ENCODE data around the gene SYT3. TPM values are rescaled to one million over a fixed set of nuclear protein-coding genes. Genes with fewer than 3 reads are reported as not detected.

Gene SYT3
- total and polyA plus RNA-seq, 2 experiments from 2014 or later = 1.9 to 4.3 TPM

DNA sequence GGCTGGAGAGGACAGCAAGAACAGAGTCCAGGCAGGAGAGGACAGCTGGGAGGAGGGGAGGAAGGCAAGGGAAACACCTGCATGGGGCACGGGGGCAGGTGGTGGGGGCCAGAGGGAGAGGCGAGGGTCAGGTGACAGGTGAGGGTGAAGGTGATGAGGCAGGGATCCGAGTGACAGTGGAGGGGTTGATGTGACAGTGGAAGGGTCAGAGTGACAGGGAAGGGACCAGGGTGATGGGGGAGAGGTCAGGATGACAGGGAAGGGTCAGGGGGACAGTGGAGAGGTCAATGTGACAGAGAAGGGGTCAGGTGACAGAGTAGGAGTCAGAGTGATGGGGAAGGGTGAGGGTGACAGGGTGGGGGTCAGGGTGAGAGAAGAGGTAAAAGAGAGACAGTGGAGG is 38.6 kb upstream of the SYT3 start:
- no peak for DNase-seq (ENCODE audit: low read depth in 1 of 2, low spot score in 1 of 2)
- Histone ChIP-seq H3K9me3 (ENCODE audit: low read depth) (no peaks in the 10 kb centered on the region), H3K36me3 (no peaks in the 10 kb centered on the region), H3K4me1 (ENCODE audit: low read depth) (no peaks in the 10 kb centered on the region), H3K27ac (no peak overlapping the region), H3K4me3 (no peak overlapping the region), H3K27me3 (peaks cover 37% of the 10 kb centered on the region)
- TF ChIP-seq, protein P1, sequence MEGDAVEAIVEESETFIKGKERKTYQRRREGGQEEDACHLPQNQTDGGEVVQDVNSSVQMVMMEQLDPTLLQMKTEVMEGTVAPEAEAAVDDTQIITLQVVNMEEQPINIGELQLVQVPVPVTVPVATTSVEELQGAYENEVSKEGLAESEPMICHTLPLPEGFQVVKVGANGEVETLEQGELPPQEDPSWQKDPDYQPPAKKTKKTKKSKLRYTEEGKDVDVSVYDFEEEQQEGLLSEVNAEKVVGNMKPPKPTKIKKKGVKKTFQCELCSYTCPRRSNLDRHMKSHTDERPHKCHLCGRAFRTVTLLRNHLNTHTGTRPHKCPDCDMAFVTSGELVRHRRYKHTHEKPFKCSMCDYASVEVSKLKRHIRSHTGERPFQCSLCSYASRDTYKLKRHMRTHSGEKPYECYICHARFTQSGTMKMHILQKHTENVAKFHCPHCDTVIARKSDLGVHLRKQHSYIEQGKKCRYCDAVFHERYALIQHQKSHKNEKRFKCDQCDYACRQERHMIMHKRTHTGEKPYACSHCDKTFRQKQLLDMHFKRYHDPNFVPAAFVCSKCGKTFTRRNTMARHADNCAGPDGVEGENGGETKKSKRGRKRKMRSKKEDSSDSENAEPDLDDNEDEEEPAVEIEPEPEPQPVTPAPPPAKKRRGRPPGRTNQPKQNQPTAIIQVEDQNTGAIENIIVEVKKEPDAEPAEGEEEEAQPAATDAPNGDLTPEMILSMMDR (IDR thresholded peaks at IDR 0.05; ENCODE audit: low read depth, low read length) = no peak

DNA sequence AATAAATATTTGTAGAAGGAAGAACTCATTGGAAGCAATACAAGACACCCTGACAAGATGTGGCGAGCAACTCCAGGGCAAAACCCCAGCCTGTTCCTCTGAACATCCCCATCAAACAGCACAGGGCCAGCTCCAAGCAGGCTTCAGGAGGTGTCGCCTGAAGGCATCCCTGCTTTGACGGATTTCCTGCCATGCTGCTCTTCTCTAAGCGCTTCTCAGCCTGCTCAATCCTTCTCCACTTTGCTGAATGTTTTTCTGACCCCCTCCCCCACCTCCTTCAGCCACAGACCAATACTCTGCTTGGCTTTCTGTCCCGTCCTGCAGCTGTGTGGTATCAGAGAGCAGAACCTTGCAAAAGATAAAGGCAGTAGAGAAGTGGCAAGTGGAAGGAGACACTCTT is 38.0 kb upstream of the SYT3 start:
- TF ChIP-seq, protein P1 (IDR thresholded peaks at IDR 0.05; ENCODE audit: low read depth, low read length) = no peak
- no peak overlapping the region for H3K27ac ChIP-seq

DNA sequence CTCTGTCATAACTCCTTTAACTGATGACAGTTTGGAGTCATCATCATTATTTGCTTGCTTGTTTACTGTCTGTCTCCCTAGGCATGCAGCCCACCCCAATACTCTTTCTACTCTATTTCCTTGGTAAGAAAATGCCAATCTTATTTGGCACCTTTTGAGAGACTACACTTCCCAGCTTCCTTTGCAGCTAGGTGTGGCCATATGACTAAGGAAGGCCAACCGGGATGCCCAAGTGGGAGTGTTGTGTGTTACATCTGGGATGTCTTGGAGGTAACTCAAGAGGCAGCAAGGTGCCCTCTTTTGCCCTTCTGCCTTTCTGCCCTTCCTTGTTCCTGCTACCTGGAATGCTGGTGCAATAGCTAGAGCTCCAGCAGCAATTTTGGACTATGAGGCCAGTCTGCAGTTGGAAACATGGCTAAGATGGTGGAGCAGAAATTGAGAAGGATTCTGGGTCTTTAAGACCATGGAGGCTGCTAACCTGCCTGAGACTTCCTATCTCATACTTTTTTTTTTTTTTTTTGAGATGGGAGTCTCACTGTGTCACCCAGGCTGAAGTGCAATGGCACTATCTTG is 37.0 kb upstream of the SYT3 start:
- H3K27ac ChIP-seq = no peak overlapping the region
- H3K27me3 ChIP-seq = peaks cover 40% of the 10 kb centered on the region
- H3K36me3 ChIP-seq = no peaks in the 10 kb centered on the region
- H3K9me3 ChIP-seq (ENCODE audit: low read depth) = no peaks in the 10 kb centered on the region
- DNase-seq (ENCODE audit: low read depth in 1 of 2, low spot score in 1 of 2) = no peak
- H3K4me3 ChIP-seq = no peak overlapping the region
- H3K4me1 ChIP-seq (ENCODE audit: low read depth) = no peaks in the 10 kb centered on the region
- TF ChIP-seq, protein P1 (IDR thresholded peaks at IDR 0.05; ENCODE audit: low read depth, low read length) = no peak

More for the DNA sequence above, 38.0 kb upstream of the SYT3 start:
- Histone ChIP-seq H3K9me3 (ENCODE audit: low read depth) (no peaks in the 10 kb centered on the region), H3K4me1 (ENCODE audit: low read depth) (no peaks in the 10 kb centered on the region), H3K36me3 (no peaks in the 10 kb centered on the region), H3K4me3 (no peak overlapping the region), H3K27me3 (peaks cover 37% of the 10 kb centered on the region)
- DNase-seq (ENCODE audit: low read depth in 1 of 2, low spot score in 1 of 2) = no peak

DNA sequence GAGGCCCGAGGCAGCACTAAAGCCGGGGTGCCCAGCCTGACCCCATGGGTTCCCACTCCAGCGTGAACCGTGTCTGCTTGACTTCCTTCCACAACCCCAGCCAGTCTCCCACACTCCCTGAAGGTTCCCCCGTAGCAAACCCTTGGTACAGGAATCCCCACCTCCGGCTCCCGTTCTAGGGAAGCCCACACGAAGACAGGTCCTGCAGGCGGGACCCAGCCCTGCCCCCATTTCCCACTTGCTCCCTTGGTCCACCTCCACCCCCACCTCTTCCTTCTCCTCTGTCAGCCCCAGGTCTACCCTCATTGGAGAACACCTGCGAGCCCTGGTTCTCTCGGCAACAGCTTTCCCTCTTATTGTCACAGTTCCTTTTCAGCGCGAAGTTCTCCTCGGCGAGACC is 33.4 kb upstream of the SYT3 start:
- H3K36me3 ChIP-seq = no peaks in the 10 kb centered on the region
- H3K27me3 ChIP-seq = peaks cover 51% of the 10 kb centered on the region
- no peak overlapping the region for H3K27ac ChIP-seq
- H3K4me3 ChIP-seq = no peak overlapping the region
- no peaks in the 10 kb centered on the region for H3K4me1 ChIP-seq (ENCODE audit: low read depth)
- H3K9me3 ChIP-seq (ENCODE audit: low read depth) = no peaks in the 10 kb centered on the region
- no peak for DNase-seq (ENCODE audit: low read depth in 1 of 2, low spot score in 1 of 2)
- TF ChIP-seq, protein P1 (IDR thresholded peaks at IDR 0.05; ENCODE audit: low read depth, low read length) = no peak

DNA sequence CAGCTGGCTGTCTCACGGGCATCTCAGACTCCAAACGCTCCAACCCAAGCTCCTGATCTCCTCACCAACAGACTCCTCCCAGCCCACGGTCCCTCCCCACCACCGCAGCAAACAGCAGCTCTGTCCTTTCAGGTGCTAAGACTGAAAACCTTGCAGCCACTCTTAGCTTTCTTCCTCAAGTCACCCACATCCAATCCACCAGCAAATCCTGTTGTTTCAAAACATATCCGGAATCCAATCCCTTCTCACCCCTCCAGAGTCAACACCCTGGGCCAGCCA is 30.4 kb upstream of the SYT3 start:
- no peak overlapping the region for H3K4me3 ChIP-seq
- TF ChIP-seq, protein P1 (IDR thresholded peaks at IDR 0.05; ENCODE audit: low read depth, low read length) = no peak
- no peaks in the 10 kb centered on the region for H3K9me3 ChIP-seq (ENCODE audit: low read depth)
- no peak overlapping the region for H3K27ac ChIP-seq
- peaks cover 74% of the 10 kb centered on the region for H3K27me3 ChIP-seq
- DNase-seq (ENCODE audit: low read depth in 1 of 2, low spot score in 1 of 2) = no peak
- no peaks in the 10 kb centered on the region for H3K36me3 ChIP-seq
- no peaks in the 10 kb centered on the region for H3K4me1 ChIP-seq (ENCODE audit: low read depth)
